Upper lobe of right lung (tissue), 1 donor: ENCODE results near the gene ABCC3. TPM values are rescaled to one million over a fixed set of nuclear protein-coding genes. Genes with fewer than 3 reads are reported as not detected.
A peak's percentile ranks its signal among the peaks of the same experiment; 100 is the strongest.

Experiments used
- ATAC-seq: fragments of 200-7000 bp; cut with Tn5 transposase; one replicate; pipeline ENCODE4 v1.9.1; 2020; ENCODE audit warnings: mild to moderate bottlenecking, moderate library complexity
- DNase-seq: peaks from one replicate; pipeline ENCODE4 v3.0.0-alpha.2; 2020
- H3K27ac ChIP-seq: fragments of 200-600 bp; one replicate; pipeline ENCODE4 v1.8.0; 2022
- H3K27me3 ChIP-seq: fragments of 200-600 bp; one replicate; pipeline ENCODE4 v1.8.0; 2022; ENCODE audit warnings: mild to moderate bottlenecking
- H3K36me3 ChIP-seq: fragments of 200-600 bp; one replicate; pipeline ENCODE4 v1.8.0; 2022
- H3K4me1 ChIP-seq: fragments of 200-600 bp; one replicate; pipeline ENCODE4 v1.8.0; 2022
- H3K4me3 ChIP-seq: fragments of 200-600 bp; one replicate; pipeline ENCODE4 v1.8.0; 2022; ENCODE audit warnings: mild to moderate bottlenecking
- H3K9me3 ChIP-seq: fragments of 200-600 bp; one replicate; pipeline ENCODE4 v1.8.0; 2022
- intact Hi-C: fragments of 100-400 bp; cut with DNase I; formaldehyde crosslinking; loops from one replicate; pipeline ENCODE4 v1.11.0; 2022
- total RNA-seq: library from RNA; stranded (reverse); fragmentation: NEBNext Ultra II Directional; extraction: Animal tissue kit (Norgen Biotek cat#: 25700); gene quantifications from one replicate; pipeline ENCODE4 v1.2.1, GENCODE V29; 2021
- TF ChIP-seq, protein P1 (sequence below): fragments of 200-600 bp; IDR thresholded peaks from one replicate; pipeline ENCODE4 v1.8.0; 2022; ENCODE audit warnings: antibody characterized with exemption
- donor health status: DM: no; HTN: yes; CAD: no; lungs with severe emphysema.

The ABCC3 gene
- total RNA-seq, 1 donor from 2014 or later, result 65.4 TPM

DNA sequence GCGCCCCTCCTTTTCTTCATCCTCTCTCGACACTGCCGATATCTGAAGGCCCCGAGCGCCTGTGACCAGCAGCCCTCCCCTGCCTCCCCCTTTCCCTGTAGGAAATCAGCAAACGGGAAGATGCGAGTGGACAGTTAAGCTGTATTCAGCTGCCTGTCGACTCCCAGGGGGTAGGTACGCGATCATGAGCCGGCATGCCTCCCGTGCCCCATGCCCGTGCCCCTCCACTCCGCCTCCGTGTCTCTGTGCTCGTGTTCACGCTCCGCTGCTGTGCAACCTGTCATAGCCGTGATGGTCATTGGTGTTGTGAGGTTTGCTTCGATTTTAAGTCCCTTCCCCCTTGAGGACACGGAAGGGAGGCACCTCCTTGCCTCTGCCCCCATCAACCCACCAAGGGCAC lies 39.8 kb upstream of the ABCC3 start:
- intact Hi-C loops, result no loop called here
- no peak for DNase-seq
- no peaks in the 10 kb centered on the region for H3K36me3 ChIP-seq
- no peak for ATAC-seq
- H3K4me1 ChIP-seq, result no peaks in the 10 kb centered on the region
- TF ChIP-seq, protein P1, sequence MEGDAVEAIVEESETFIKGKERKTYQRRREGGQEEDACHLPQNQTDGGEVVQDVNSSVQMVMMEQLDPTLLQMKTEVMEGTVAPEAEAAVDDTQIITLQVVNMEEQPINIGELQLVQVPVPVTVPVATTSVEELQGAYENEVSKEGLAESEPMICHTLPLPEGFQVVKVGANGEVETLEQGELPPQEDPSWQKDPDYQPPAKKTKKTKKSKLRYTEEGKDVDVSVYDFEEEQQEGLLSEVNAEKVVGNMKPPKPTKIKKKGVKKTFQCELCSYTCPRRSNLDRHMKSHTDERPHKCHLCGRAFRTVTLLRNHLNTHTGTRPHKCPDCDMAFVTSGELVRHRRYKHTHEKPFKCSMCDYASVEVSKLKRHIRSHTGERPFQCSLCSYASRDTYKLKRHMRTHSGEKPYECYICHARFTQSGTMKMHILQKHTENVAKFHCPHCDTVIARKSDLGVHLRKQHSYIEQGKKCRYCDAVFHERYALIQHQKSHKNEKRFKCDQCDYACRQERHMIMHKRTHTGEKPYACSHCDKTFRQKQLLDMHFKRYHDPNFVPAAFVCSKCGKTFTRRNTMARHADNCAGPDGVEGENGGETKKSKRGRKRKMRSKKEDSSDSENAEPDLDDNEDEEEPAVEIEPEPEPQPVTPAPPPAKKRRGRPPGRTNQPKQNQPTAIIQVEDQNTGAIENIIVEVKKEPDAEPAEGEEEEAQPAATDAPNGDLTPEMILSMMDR, result no peak
- H3K9me3 ChIP-seq, result no peaks in the 10 kb centered on the region
- no peak overlapping the region for H3K4me3 ChIP-seq
- no peaks in the 10 kb centered on the region for H3K27me3 ChIP-seq
- no peak overlapping the region for H3K27ac ChIP-seq

- no peaks in the 10 kb centered on the region for H3K4me1 ChIP-seq
- H3K36me3 ChIP-seq, result no peaks in the 10 kb centered on the region
- DNase-seq (no peak), ATAC-seq (no peak)
- no peaks in the 10 kb centered on the region for H3K9me3 ChIP-seq
- intact Hi-C loops, result no loop called here
- H3K27me3 ChIP-seq, result no peaks in the 10 kb centered on the region
- H3K27ac ChIP-seq, result no peak overlapping the region
- H3K4me3 ChIP-seq, result no peak overlapping the region
- TF ChIP-seq, protein P1, result peak; percentile 23
Observed at GRCh38 chr17:50596191-50597037, 38.3 kb upstream of the ABCC3 start.

- TF ChIP-seq, protein P1, result no peak
- no peaks in the 10 kb centered on the region for H3K27me3 ChIP-seq
- H3K27ac ChIP-seq, result no peak overlapping the region
- intact Hi-C loops, result no loop called here
- no peaks in the 10 kb centered on the region for H3K4me1 ChIP-seq
- no peaks in the 10 kb centered on the region for H3K9me3 ChIP-seq
- no peak overlapping the region for H3K4me3 ChIP-seq
- no peaks in the 10 kb centered on the region for H3K36me3 ChIP-seq
- DNase-seq (no peak), ATAC-seq (no peak)
Observed at GRCh38 chr17:50598487-50598886, 36.2 kb upstream of the ABCC3 start.

- ATAC-seq (no peak), DNase-seq (no peak)
- H3K9me3 ChIP-seq, result no peaks in the 10 kb centered on the region
- no peak overlapping the region for H3K4me3 ChIP-seq
- no peaks in the 10 kb centered on the region for H3K27me3 ChIP-seq
- intact Hi-C loops, result no loop called here
- TF ChIP-seq, protein P1, result no peak
- peaks cover 6% of the 10 kb centered on the region for H3K4me1 ChIP-seq
- H3K27ac ChIP-seq, result no peak overlapping the region
- H3K36me3 ChIP-seq, result no peaks in the 10 kb centered on the region
Observed at GRCh38 chr17:50599606-50600005, 35.1 kb upstream of the ABCC3 start.

DNA sequence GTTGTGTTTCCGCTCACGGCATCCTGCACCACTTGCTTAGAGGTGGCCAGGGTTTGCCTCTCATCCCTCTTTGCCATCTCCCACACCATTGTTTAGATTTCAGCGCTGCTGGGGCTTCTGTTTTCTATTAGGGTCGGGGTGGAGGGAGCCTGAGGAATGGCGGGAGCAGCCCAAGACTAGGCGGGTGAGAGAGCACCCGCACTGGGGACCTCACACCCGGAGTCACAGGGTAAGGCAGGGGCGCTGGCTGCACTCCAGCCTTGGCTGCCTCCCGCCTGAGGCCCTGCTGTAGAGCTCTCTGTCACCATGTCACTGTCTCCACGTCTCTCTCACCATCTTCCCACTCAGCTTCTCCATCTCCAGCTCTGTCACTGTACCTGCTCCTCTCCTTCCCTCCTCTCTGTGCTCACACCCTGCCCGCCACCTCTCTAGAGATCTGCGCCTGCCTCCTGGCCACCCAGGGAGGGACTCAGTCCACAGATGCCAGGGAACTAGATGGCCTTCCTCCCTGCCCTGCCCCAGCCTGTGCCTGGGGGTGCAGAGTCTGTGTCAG lies 32.8 kb upstream of the ABCC3 start:
- no peak for DNase-seq
- ATAC-seq, result no peak
- intact Hi-C loops, result no loop called here
- peaks cover 14% of the 10 kb centered on the region for H3K4me1 ChIP-seq
- no peaks in the 10 kb centered on the region for H3K27me3 ChIP-seq
- H3K9me3 ChIP-seq, result no peaks in the 10 kb centered on the region
- H3K36me3 ChIP-seq, result no peaks in the 10 kb centered on the region
- no peak overlapping the region for H3K27ac ChIP-seq
- TF ChIP-seq, protein P1, result no peak
- no peak overlapping the region for H3K4me3 ChIP-seq
